K562 (cell line): ENCODE measurements around the gene SLC4A1. TPM values are rescaled to one million over a fixed set of nuclear protein-coding genes. Genes with fewer than 3 reads are reported as not detected.

ENCODE experiments used
- BRD4 ChIP-seq: fragments of 200-600 bp; sonication (generic); IDR thresholded peaks from 2 replicates; pipeline ENCODE4 v1.6.1; 2017; ENCODE audit warnings: inconsistent platforms
- ETS1 ChIP-seq: conservative IDR thresholded peaks from 2 replicates; pipeline ENCODE4 v1.6.1; 2011; ENCODE audit warnings: low read depth, mild to moderate bottlenecking, low read length; ENCODE audit not compliant: control insufficient read depth
- ETV6 ChIP-seq, 3 experiments: fragments of 150-350 bp in 1 of 3; sonication (generic) in 1 of 3; formaldehyde crosslinking in 1 of 3; IDR thresholded peaks; 2 replicates each; pipeline versions ENCODE4 v1.6.1 to v1.8.0; 2014 to 2022; ENCODE audit warnings: borderline replicate concordance in 2 of 3, low read depth in 2 of 3, antibody characterized with exemption in 1 of 3, low read length in 1 of 3, mild to moderate bottlenecking in 1 of 3, missing genetic modification reagents in 1 of 3
- HOXB6 ChIP-seq: fragments of 250-450 bp; sonication (Bioruptor Pico); IDR thresholded peaks from 2 replicates; pipeline ENCODE4 v1.5.1; 2022; ENCODE audit warnings: mild to moderate bottlenecking, borderline replicate concordance
- LEF1 ChIP-seq: fragments of 450-650 bp; IDR thresholded peaks from 2 replicates; pipeline ENCODE4 v1.6.1; 2016; ENCODE audit warnings: mild to moderate bottlenecking
- NFATC3 ChIP-seq: fragments of 450-650 bp; IDR thresholded peaks from 2 replicates; pipeline ENCODE4 v1.6.1; 2017; ENCODE audit warnings: mild to moderate bottlenecking
- PHF20 ChIP-seq: fragments of 450-650 bp; IDR thresholded peaks from 2 replicates; pipeline ENCODE4 v1.6.1; 2018; ENCODE audit not compliant: partially characterized antibody
- SFPQ ChIP-seq: fragments of 200-400 bp; formaldehyde crosslinking; IDR thresholded peaks from 2 replicates; pipeline ENCODE4 v1.6.1; 2017; ENCODE audit warnings: mild to moderate bottlenecking, low read depth, low read length, moderate library complexity
- TAL1 ChIP-seq: fragments of 450-650 bp; IDR thresholded peaks from 2 replicates; pipeline ENCODE4 v1.6.1; 2016; ENCODE audit warnings: mild to moderate bottlenecking
- ZBTB40 ChIP-seq, 2 experiments: fragments of 450-650 bp in 1 of 2; sonication (generic) in 1 of 2; formaldehyde crosslinking in 1 of 2; IDR thresholded peaks; 2 replicates each; pipeline versions ENCODE4 v1.7.1 to v1.9.0; 2016 to 2022; ENCODE audit warnings: inconsistent platforms in 1 of 2, mild to moderate bottlenecking in 1 of 2, missing genetic modification reagents in 1 of 2
- polyA plus RNA-seq, 8 experiments: library from polyadenylated mRNA; depleted of rRNA in 4 of 8; stranded (reverse) in 5 of 8; unstranded in 3 of 8; fragments of >200 nt; fragmentation: Nextera tagmentation in 2 of 8; fragmentation: Illumina TruSeq in 1 of 8; extraction: Ambion mirVana in 2 of 8; extraction: Trizol in 1 of 8; gene quantifications; 2 replicates each; pipeline versions ENCODE4 v1.2.1 to v1.2.3, GENCODE V29; 2011 to 2014; ENCODE audit warnings: inconsistent platforms in 1 of 8, missing spikeins in 1 of 8
- total RNA-seq, 7 experiments: library from RNA; depleted of rRNA in 6 of 7; stranded (reverse); fragments of >200 nt in 6 of 7; fragmentation: Illumina TruSeq in 2 of 7; extraction: Trizol in 2 of 7; gene quantifications; 2 replicates each; pipeline versions ENCODE4 v1.2.1 to v1.2.3, GENCODE V29; 2011 to 2021; ENCODE audit warnings: low replicate concordance in 1 of 7
- TF ChIP-seq, protein P1 (sequence below): IDR thresholded peaks from 2 replicates; pipeline ENCODE4 v1.6.1; 2014; ENCODE audit warnings: antibody characterized with exemption

The SLC4A1 gene
- total and polyA plus RNA-seq, 9 of the 15 experiments (the other 6 are each of a cell fraction or from before 2014, with no cell fraction given) = 0.14 to 1.00 (median 0.53) TPM

- no peak for TF ChIP-seq TAL1
- TF ChIP-seq PHF20 = peak; percentile 34
- TF ChIP-seq ETS1 = peak; percentile 66; the same call in 1 of the 2 replicates
- no peak for TF ChIP-seq ZBTB40 (IDR thresholded peaks at IDR 0.05)
- peak; percentile 41; the same call in 1 of the 2 replicates for TF ChIP-seq ZBTB40 (CRISPR knock-in tag; IDR thresholded peaks at IDR 0.05)
- TF ChIP-seq BRD4 = 0 out of 2 replicates have a peak, but pooled peaks have one; percentile 36
- TF ChIP-seq, protein P1, sequence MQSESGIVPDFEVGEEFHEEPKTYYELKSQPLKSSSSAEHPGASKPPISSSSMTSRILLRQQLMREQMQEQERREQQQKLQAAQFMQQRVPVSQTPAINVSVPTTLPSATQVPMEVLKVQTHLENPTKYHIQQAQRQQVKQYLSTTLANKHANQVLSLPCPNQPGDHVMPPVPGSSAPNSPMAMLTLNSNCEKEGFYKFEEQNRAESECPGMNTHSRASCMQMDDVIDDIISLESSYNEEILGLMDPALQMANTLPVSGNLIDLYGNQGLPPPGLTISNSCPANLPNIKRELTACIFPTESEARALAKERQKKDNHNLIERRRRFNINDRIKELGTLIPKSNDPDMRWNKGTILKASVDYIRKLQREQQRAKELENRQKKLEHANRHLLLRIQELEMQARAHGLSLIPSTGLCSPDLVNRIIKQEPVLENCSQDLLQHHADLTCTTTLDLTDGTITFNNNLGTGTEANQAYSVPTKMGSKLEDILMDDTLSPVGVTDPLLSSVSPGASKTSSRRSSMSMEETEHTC = peak; percentile 48; the same call in 1 of the 2 replicates
- TF ChIP-seq HOXB6 (CRISPR knock-in tag) = no peak
- TF ChIP-seq SFPQ = no peak
- no peak for TF ChIP-seq NFATC3
- no peak; a peak in 1 of 4 replicates for TF ChIP-seq ETV6 (IDR thresholded peaks at IDR 0.05; ENCODE audit: borderline replicate concordance in 1 of 2, low read depth in 2 of 2, low read length in 1 of 2)
- peak; percentile 71; the same call in 1 of the 2 replicates for TF ChIP-seq ETV6 (CRISPR knock-in tag; IDR thresholded peaks at IDR 0.05; ENCODE audit: borderline replicate concordance)
- no peak for TF ChIP-seq LEF1
Observed at GRCh38 chr17:44210342-44211192, 57.4 kb downstream of the SLC4A1 start (continued).
